Breast epithelium (tissue), 3 donors: ENCODE data around the gene RAPH1.

Experiments used
- POLR2A ChIP-seq: fragments of 450-650 bp; IDR thresholded peaks from one replicate; pipeline ENCODE4 v1.6.1; 2016; ENCODE audit warnings: antibody characterized with exemption, mild to moderate bottlenecking, moderate library complexity
- TF ChIP-seq, protein P1 (sequence below), 3 donors: fragments of 450-650 bp; IDR thresholded peaks; one replicate each; pipeline ENCODE4 v1.5.1; 2016 to 2017; ENCODE audit warnings: antibody characterized with exemption in 3 of 3, mild to moderate bottlenecking in 3 of 3, moderate library complexity in 3 of 3

DNA sequence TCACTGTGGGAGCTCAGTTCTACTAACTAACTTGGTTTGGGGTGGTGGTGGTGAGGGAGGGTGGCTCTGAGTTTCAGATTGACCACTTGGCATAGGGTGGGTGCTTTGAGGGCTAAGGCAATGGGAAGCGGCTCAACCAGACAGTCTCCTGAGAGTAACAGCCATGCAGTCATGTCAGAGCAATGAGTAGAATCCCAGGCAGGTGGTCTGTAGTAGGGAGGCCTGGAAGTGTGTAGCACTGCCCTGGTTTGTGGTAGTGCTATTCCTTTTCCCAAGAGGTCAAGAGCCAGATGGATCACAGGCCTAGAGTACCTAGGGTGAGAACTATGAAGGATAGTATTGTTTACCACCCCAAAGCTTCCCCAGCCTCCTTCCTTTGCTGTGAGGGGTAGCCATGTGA, 18.7 kb upstream of the RAPH1 start:
- TF ChIP-seq POLR2A: no peak
- TF ChIP-seq, protein P1, sequence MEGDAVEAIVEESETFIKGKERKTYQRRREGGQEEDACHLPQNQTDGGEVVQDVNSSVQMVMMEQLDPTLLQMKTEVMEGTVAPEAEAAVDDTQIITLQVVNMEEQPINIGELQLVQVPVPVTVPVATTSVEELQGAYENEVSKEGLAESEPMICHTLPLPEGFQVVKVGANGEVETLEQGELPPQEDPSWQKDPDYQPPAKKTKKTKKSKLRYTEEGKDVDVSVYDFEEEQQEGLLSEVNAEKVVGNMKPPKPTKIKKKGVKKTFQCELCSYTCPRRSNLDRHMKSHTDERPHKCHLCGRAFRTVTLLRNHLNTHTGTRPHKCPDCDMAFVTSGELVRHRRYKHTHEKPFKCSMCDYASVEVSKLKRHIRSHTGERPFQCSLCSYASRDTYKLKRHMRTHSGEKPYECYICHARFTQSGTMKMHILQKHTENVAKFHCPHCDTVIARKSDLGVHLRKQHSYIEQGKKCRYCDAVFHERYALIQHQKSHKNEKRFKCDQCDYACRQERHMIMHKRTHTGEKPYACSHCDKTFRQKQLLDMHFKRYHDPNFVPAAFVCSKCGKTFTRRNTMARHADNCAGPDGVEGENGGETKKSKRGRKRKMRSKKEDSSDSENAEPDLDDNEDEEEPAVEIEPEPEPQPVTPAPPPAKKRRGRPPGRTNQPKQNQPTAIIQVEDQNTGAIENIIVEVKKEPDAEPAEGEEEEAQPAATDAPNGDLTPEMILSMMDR (IDR thresholded peaks at IDR 0.05): no peak
